Endodermal cell (in vitro differentiated cells): ENCODE measurements around the gene NRP1. TPM values are rescaled to one million over a fixed set of nuclear protein-coding genes. Genes with fewer than 3 reads are reported as not detected.

Experiments used
- DNase-seq: peaks from one replicate; pipeline ENCODE4 v3.0.0-alpha.2; 2017
- H3K27ac ChIP-seq: 2 replicates; pipeline ENCODE4 v1.5.1; 2013; ENCODE audit warnings: mild to moderate bottlenecking, low read depth, low read length, moderate library complexity
- H3K27me3 ChIP-seq: 2 replicates; pipeline ENCODE4 v1.6.1; 2013; ENCODE audit warnings: mild to moderate bottlenecking, low read length, moderate library complexity; ENCODE audit not compliant: insufficient read depth, control insufficient read depth, poor library complexity, severe bottlenecking
- H3K36me3 ChIP-seq: 2 replicates; pipeline ENCODE4 v1.7.0; 2013; ENCODE audit warnings: mild to moderate bottlenecking, low read length, moderate library complexity; ENCODE audit not compliant: control insufficient read depth, insufficient read depth
- H3K4me1 ChIP-seq: one replicate; pipeline ENCODE4 v1.7.0; 2013; ENCODE audit warnings: low read length; ENCODE audit not compliant: control insufficient read depth, insufficient read depth
- H3K4me3 ChIP-seq: 2 replicates; pipeline ENCODE4 v1.5.1; 2013; ENCODE audit warnings: mild to moderate bottlenecking, low read length, moderate library complexity
- H3K9ac ChIP-seq: 2 replicates; pipeline ENCODE4 v1.6.1; 2013; ENCODE audit warnings: mild to moderate bottlenecking, low read length, moderate library complexity; ENCODE audit not compliant: poor library complexity, severe bottlenecking; ENCODE audit errors: extremely low read depth
- H3K9me3 ChIP-seq: 2 replicates; pipeline ENCODE4 v1.6.1; 2013; ENCODE audit warnings: mild to moderate bottlenecking, low read length, moderate library complexity; ENCODE audit not compliant: control insufficient read depth
- H3K27ac Mint-ChIP-seq: 2 replicates; pipeline ENCODE4 v1.8.0; 2020; ENCODE audit warnings: mixed read lengths
- H3K27me3 Mint-ChIP-seq: 2 replicates; pipeline ENCODE4 v1.8.0; 2021; ENCODE audit warnings: mild to moderate bottlenecking, mixed read lengths; ENCODE audit not compliant: insufficient read depth
- H3K36me3 Mint-ChIP-seq: 2 replicates; pipeline ENCODE4 v1.8.0; 2020; ENCODE audit warnings: low read depth, mixed read lengths
- H3K4me1 Mint-ChIP-seq: 2 replicates; pipeline ENCODE4 v1.8.0; 2020; ENCODE audit warnings: mixed read lengths
- H3K4me3 Mint-ChIP-seq: 2 replicates; pipeline ENCODE4 v1.8.0; 2020; ENCODE audit warnings: mild to moderate bottlenecking, moderate library complexity, mixed read lengths
- H3K9me3 Mint-ChIP-seq: 2 replicates; pipeline ENCODE4 v1.8.0; 2020; ENCODE audit warnings: mild to moderate bottlenecking, mixed read lengths
- CTCF ChIP-seq: fragments of 200-600 bp; sonication (generic); conservative IDR thresholded peaks from 2 replicates; pipeline ENCODE4 v1.5.0; 2021; ENCODE audit warnings: antibody characterized with exemption, mild to moderate bottlenecking
- WGBS, 2 experiments: methylation state at CpG; one replicate each; pipeline versions ENCODE4 v1.1.5 to v1.1.7; 2013; ENCODE audit warnings: missing lambda C conversion rate in 2 of 2, mixed read lengths in 1 of 2; ENCODE audit not compliant: insufficient coverage in 1 of 2, insufficient read length in 1 of 2; 5-methylcytosine and 5-hydroxymethylcytosine counted together
- total RNA-seq, 2 donors: library from RNA; stranded (reverse); fragmentation: NEBNext Ultra II Directional in 1 of 2; extraction: Animal tissue kit (Norgen Biotek cat#: 25700) in 1 of 2; gene quantifications; 2 replicates in 1 of 2; 3 replicates in 1 of 2; pipeline ENCODE4 v1.2.1, GENCODE V29; 2021

NRP1 gene
- total RNA-seq, 2 donors from 2014 or later: 20.7 to 30.6 TPM

DNA sequence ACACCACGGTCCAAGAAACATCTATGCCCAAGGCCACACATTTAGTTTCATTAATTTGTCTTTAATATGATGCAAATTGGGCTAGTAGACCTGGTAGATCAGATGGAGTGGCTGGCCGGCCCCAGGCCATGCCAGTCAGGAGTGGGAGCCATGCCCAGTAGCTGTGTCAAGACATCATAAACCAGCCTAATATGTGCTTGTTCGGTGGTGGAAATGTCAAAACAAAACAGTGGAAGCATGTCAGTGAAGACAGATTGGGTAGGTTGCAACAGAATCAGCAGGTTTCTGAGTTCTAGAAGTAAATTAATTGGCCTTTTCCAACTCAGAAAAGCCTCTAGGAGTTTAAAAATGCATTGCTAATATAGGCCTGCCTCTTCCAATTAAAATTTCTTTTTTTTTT is 124.7 kb downstream of the NRP1 start:
- Histone ChIP-seq H3K9me3 (no peaks in the 10 kb centered on the region), H3K27me3 (no peaks in the 10 kb centered on the region), H3K9ac (no peak overlapping the region), H3K27ac (no peak overlapping the region), H3K4me3 (no peak overlapping the region), H3K4me1 (no peaks in the 10 kb centered on the region), H3K36me3 (peaks cover 90% of the 10 kb centered on the region)
- DNase-seq: no peak
- Mint-ChIP-seq H3K27ac (no peak overlapping the region), H3K4me1 (peaks cover 11% of the 10 kb centered on the region), H3K36me3 (peaks cover 45% of the 10 kb centered on the region), H3K27me3 (peaks cover 3% of the 10 kb centered on the region), H3K9me3 (peaks cover 3% of the 10 kb centered on the region), H3K4me3 (no peak overlapping the region)
- TF ChIP-seq CTCF: no peak
- WGBS, 2 experiments: 97 to 100% methylated on average over 2 to 3 of the region's 3 CpGs

DNA sequence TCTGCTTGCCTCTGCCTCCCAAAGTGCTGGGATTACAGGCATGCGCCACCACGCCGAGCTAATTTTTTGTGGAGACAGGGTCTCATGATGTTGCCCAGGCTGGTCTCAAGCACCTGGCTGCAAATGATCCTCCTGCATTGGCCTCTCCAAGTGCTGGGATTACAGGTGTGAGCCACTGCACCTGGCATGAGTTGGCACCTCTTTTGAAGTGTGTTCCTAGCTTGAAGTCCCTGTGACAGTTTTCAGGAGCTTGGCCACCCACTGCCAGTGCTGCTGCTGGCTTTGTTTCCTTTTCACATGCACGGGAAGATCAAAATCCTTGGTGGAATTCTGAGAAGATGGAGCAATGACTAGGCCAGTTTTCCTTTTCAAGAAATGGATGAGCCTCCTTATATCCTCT is 126.3 kb downstream of the NRP1 start:
- no peak for DNase-seq
- Histone ChIP-seq H3K9me3 (no peaks in the 10 kb centered on the region), H3K27me3 (no peaks in the 10 kb centered on the region), H3K4me3 (no peak overlapping the region), H3K36me3 (peaks cover 85% of the 10 kb centered on the region), H3K4me1 (no peaks in the 10 kb centered on the region), H3K27ac (no peak overlapping the region), H3K9ac (no peak overlapping the region)
- peaks cover 11% of the 10 kb centered on the region for H3K4me1 Mint-ChIP-seq
- no peak overlapping the region for H3K4me3 Mint-ChIP-seq
- 89 to 91% methylated on average over 3 to 4 of the region's 4 CpGs for WGBS, 2 experiments
- peaks cover 3% of the 10 kb centered on the region for H3K9me3 Mint-ChIP-seq
- no peak for TF ChIP-seq CTCF
- H3K27ac Mint-ChIP-seq: no peak overlapping the region
- peaks cover 38% of the 10 kb centered on the region for H3K36me3 Mint-ChIP-seq
- H3K27me3 Mint-ChIP-seq: peaks cover 3% of the 10 kb centered on the region

DNA sequence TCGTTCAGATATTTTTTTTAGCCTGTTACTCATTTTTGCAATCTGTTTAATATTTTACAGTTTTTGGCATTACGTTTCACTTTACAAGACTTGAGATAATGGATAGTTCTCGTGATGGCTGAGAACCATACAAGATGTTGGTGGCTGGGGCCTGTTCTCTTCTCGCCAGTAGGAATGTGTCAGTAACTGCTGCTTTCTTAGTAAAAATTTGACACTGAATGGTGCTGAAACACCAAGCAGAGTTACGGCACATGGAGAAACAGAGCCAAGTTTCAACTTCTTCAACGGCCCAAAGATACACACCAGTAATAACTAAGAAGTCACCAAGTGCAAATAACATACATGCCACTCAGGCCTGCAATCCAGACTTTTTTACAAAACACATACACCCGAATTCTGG is 130.4 kb downstream of the NRP1 start:
- no peaks in the 10 kb centered on the region for H3K4me1 ChIP-seq
- no peaks in the 10 kb centered on the region for H3K27me3 ChIP-seq
- peaks cover 37% of the 10 kb centered on the region for H3K36me3 Mint-ChIP-seq
- H3K27ac ChIP-seq: no peak overlapping the region
- H3K27me3 Mint-ChIP-seq: peaks cover 3% of the 10 kb centered on the region
- no peak overlapping the region for H3K27ac Mint-ChIP-seq
- no peaks in the 10 kb centered on the region for H3K9me3 ChIP-seq
- peaks cover 88% of the 10 kb centered on the region for H3K36me3 ChIP-seq
- H3K4me3 Mint-ChIP-seq: no peak overlapping the region
- no peak overlapping the region for H3K4me3 ChIP-seq
- H3K9ac ChIP-seq: no peak overlapping the region
- H3K9me3 Mint-ChIP-seq: peaks cover 3% of the 10 kb centered on the region
- no peaks in the 10 kb centered on the region for H3K4me1 Mint-ChIP-seq
- WGBS, 2 experiments: 83 to 87% methylated on average over 5 to 7 of the region's 7 CpGs
- TF ChIP-seq CTCF: no peak
- DNase-seq: no peak
